ENCODE measurements around the gene IGF1R.

- TF ChIP-seq CTCF (IDR thresholded peaks at IDR 0.05): no peak
- TF ChIP-seq POLR2A (IDR thresholded peaks at IDR 0.05): no peak
- no peak for TF ChIP-seq POLR2AphosphoS5 (IDR thresholded peaks at IDR 0.05)
These were observed 6.5 kb downstream of the IGF1R start for GRCh38 chr15:98654790-98655360.
